HG03342 (cell line): ENCODE data around the gene DEPDC4.
A peak's percentile ranks its signal among the peaks of the same experiment; 100 is the strongest.
"Not testable (repeated sequence)": the region's sequence is repeated elsewhere in the genome, so short reads cannot be mapped to it uniquely, and the experiment has no call there.

ENCODE experiments used
- ATAC-seq: cut with Tn5 transposase; IDR thresholded peaks from one replicate; pipeline ENCODE4 v1.9.1; 2021; ENCODE audit warnings: mild to moderate bottlenecking, moderate library complexity; ENCODE audit not compliant: unreplicated experiment

DEPDC4 gene

DNA sequence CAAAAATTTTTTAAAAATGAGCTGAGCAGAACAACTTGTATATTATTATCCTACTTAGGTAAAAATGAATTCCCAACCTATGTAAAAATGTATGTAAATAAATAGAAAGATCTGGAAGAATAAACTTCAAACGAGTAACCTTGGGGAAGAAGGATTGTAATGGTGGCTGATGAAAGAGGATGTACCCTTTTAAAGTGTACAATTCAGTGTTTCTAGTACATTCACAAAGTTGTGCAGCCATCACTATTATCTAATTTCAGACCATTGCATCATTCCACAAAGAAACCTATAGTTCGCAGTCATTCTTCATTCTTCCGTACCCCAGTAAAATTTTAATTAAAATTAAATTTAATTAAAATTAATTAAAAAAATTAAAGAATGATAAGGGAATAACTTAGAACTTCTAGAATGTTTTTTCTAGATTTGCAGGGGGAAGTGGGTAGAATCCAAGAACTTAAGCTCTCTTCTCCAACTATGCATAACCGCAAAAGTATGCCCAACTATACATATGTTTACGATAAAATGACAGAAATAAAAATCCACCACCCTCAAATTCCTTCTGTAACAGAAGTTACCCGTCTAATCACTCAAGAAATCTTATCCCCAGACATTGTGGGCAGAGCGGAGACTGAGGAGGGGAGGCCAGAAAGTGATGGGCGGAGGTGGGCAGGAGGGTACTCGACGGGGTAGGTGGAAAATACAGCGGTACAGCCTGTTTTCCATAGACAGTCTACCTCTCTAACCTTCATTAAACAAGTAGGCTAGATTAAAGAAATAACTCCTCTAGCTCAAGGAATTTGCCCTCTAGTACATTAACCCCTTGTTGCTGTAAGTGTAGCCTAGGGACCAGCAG lies 921 bp downstream of the DEPDC4 start:
- ATAC-seq = no peak

DNA sequence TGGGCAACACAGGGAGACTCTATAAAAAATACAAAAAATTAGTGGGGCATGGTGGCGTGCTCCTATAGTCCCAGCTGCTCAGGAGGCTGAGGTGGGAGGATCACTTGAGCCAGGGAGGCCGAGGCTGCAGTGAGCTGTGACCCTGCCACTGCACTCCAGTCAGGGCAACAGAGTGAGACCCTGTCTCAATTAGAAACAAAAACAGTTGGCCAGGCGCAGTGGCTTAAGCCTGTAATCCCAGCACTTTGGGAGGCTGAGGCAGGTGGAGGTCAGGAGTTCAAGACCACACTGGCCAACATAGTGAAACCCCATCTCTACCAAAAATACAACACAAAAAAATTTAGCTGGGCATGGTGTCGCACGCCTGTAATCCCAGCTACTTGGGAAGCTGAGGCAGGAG lies 1.8 kb downstream of the DEPDC4 start:
- ATAC-seq = not testable (repeated sequence)

DNA sequence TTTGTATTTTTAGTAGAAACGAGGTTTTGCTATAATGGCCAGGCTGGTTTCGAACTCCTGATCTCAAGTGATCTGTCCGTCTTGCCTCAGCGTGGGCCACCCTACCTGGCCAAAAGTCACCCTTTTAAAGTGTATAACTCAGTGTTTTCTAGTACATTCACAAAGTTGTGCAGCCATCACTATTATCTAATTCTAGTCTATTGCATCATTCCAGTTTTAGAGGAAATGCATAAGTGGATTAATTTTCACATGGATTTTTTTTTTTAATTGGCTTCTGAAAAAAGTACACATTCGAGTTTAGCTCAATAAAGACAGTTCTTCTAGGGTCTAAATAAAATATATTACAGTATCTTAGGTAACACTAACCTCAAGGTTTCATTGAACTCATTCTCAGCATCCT lies 3.7 kb downstream of the DEPDC4 start:
- no peak for ATAC-seq

DNA sequence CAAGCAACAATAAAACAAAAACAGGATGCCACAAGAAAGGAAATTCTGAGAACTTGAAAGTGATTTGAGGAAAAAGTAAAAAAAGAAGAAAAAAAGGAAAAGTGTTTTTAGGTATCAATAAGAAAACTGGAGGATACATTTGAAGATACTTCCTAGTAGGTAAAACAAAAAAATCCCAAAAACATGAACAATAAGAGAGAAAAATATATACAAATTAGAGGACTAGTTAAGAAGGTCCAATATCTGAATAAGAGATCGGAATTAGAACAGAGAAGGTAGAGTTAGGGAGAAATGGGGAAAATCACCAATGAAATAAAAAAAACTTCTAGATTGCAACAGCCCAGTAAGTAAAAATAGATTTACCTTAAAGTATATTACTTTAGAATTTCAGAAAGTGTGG lies 8.8 kb downstream of the DEPDC4 start:
- ATAC-seq = no peak

DNA sequence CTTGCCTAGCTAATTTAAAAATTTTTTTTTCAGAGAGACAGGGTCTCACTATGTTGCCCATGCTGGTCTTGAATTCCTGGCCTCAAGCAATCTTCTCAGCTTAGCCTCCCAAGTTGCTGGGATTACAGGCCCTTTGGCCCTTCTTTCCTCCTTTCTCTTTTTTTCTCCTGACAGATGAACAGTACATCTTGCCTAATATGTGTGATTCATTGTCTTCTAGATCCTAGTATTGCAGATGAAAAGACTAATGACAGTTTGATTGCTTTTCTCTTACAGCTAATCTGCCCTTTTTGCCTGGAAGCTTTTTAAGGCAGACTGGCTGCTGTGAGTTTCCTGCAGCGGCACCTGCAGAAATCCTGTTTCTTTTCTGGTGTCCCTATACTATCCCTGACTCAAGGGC lies 12.0 kb downstream of the DEPDC4 start:
- no peak for ATAC-seq

DNA sequence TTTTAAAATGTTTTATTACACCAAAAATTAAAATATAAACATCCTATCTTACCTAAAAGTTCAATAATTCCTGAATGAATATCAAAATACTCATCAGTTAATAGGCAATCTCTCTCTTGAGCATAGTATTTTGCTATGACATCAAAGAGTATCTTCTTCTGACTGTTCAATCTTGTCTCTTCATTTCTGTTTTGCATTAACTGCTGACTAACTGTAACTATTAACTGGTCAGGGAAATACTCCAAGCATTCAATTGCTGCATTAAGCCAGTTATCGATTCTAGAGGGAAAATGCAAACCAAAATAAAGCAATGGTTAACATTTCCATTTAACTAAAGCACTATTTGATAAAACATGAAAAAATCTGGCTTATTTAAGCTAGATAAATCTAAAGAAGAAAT lies 13.4 kb downstream of the DEPDC4 start:
- ATAC-seq = no peak

DNA sequence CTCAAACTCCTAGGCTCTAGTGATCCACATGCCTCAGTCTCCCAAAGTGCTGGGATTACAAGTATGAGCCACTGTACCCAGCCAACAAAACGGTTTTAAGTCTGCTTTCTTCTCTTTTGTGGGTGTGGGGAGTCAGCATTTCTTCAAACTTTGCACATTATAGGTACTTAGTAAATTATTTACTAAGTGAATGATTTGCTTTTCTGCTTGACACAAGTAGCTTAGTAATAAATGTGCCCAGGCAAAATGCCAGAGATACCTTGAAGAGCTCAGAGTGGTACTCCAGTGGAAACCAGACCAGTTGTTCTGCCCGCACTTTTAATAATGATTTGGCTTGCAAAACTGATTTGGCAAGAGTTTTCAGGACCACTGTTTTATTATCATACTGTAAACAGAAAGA lies 15.0 kb downstream of the DEPDC4 start:
- no peak for ATAC-seq

DNA sequence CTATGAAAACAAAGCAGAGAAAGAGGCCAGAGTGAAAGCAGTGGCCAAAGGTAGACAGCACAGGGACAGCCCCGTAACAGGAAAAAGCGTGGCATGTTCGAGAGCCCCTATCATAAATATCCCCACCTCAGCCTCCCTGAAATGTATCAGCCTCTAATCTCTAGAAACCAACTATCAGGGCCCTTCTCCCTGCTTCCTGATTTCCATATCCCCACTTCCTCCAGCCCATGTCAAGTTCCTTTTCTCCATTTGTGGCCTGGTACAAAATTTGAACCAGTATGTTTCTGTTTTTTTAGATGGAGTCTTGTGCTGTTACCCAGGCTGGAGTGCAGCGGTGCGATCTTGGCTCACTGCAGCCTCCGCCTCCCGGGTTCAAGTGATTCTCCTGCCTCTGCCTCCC lies 16.9 kb downstream of the DEPDC4 start:
- ATAC-seq = no peak

DNA sequence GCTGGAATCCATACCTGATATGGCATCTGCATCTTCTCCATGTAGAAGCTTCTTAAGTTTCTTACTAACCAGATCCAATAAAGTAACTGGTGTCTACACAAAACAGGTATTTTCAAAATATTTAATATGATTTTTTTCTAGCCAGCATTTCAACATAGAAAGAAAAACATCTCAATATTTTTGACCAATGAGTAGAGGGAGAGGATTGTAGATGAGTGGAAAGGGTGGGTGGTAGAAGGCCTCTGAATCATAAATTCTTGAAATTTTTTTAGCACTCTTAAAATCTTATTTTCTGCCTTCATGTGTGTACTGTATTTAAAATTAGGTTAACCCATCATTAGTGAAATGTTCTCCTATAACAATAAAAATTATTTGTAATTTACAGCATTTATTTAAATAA lies 18.0 kb downstream of the DEPDC4 start:
- ATAC-seq = no peak

DNA sequence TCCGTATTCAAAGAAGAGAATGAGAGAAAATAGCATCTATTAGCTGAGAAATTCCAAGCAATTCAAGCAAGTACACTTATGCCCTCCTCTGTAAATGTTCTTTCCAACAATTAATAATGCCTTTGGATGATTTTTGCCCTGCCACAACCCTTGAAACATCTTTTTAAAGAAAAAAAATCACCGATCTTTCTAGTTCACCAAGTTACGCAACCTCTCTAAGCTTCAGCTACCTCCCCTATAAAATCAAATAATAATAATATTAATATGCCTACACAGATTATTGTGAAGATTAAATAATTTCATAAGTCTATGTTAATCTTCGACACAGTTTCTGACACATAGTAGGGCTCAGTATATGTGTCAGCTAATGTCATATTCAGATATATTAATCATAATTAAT lies 19.1 kb downstream of the DEPDC4 start:
- ATAC-seq = no peak

DNA sequence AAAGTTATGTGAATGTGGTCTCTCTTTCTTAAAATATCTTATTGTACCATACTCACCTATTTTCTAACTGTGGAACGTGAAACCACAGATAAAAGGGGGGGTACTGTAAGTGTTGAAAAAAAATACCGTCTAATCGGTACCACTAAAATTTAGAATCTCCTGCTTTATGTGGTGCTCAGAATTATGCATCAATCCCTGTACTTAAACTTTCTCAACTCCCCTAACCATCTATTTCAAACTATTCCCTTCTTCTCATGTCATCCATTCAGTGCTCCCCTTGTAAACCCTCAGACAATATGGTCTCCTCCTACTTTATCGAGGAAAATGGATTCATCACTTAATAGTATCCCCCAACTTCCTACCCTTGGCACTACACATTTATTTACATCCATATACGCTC lies 23.7 kb downstream of the DEPDC4 start:
- no peak for ATAC-seq

DNA sequence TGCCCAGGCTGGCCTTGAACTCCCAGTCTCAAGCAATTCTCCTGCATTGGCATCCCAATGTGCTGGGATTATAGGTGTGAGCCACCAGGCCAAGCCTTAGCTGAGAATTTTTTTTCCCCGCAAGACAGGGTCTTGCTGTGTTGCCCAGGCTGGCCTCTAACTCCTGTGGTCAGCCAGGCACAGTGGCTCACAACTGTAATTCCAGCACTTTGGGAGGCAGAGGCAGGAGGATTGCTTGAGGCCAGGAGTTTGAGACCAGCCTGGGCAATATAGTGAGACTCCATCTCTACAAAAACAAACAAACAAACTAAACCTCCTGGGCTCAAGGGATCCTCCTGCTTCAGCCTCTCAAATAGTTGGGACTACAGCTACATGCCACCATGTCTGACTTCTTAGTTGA lies 27.3 kb downstream of the DEPDC4 start:
- ATAC-seq = no peak

DNA sequence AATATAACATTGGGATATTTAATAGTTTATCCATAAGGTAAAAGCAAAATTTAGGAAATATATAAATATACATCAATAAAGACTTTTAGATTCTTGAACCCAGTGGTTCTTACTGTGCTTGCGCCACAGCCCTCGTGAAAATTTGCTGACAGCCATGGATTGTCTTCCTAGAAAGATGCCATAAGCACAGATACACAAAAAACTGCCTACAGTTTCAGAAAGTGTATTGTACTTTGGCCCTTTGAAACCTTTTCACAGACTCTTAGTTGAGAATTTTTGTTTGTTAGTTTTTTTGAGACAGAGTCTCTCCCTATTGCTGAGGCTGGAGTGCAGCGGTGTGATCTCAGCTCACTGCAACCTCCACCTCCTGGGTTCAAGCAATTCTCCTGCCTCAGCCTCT lies 28.1 kb downstream of the DEPDC4 start:
- ATAC-seq = no peak

DNA sequence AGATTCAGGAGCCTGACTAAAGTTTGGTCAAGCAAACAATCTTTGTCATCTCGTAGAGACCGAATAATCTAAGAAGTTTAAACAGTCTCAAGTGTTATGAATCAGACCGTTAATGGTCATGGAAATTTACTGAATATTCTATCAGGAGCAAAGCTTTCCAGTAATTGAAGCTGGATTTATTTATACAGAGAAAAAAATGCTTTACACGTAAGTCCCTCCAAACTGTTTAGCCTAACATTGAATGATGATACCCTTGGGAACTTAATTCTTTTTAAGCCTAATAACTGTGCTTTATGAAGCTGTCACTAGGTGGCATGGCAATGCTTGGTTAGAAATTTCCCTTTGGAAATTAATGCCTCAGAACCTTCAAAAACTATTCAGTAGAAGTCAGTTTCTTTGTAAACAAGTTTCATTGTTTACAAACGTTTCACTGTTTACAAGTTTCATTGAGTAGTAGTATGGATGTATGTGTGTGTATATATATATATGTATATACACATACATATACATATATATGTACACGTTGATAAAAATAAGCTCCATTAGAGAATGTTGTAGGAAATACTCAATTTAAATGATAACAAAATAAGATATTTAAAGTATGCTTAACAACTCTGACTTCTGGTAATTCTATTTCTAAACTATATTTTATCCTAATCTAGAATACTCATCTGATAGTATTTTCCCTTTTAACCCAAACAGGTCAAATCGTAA lies 32.1 kb downstream of the DEPDC4 start:
- peak; percentile 79 for ATAC-seq

DNA sequence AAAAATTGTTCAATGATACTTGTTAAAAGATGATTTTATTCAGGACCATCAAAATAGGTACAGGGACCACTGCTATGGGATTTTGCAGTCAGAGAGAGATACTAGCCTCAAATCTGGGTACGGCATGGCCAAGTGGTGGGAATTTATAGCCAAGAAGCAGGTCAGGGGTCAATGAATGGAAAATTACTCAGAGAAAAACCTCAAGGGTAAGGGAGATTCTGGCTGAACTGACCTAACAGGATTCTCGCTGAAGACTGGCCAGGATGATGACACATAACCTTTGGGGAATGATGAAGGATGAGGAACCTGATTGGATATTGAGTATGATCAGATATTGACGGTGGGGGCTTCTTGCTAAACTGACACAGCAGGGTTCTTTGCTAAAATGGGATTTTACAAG lies 32.7 kb downstream of the DEPDC4 start:
- no peak for ATAC-seq

DNA sequence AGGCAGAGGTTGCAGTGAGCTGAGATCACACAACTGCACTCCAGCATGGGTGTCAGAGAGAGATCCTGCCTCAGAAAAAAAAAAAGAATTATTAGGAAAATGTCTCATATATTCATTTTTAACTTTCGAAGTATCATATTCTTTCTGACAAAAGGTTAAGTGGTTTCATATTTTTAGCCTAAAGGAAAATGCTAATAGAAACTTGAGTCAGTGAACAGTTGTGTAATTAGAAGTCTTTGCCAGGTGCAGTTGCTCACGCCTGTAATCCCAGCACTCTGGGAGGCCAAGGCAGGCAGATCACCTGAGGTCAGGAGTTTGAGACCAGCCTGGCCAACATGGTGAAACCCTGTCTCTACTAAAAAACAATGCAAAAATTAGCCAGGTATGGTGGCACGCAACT lies 35.0 kb downstream of the DEPDC4 start:
- not testable (repeated sequence) for ATAC-seq

DNA sequence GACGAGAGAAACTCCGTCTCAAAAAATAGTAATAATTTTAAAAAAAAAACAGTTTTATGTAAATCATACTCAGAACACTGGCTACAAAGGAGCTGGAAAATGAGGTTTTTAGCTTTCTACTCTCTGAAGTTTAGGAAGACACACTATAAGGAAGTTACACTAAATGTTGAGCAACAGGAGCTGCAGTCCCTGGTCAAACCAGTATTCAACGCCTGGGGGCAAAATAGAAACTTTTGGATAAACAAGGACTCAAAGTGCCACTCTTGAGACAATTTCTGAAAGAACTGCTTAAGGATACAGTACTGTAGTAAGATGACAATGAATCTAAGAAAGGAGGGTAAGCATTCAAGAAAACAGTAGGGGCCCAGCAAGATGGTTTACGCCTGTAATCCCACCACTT lies 37.0 kb downstream of the DEPDC4 start:
- no peak for ATAC-seq

DNA sequence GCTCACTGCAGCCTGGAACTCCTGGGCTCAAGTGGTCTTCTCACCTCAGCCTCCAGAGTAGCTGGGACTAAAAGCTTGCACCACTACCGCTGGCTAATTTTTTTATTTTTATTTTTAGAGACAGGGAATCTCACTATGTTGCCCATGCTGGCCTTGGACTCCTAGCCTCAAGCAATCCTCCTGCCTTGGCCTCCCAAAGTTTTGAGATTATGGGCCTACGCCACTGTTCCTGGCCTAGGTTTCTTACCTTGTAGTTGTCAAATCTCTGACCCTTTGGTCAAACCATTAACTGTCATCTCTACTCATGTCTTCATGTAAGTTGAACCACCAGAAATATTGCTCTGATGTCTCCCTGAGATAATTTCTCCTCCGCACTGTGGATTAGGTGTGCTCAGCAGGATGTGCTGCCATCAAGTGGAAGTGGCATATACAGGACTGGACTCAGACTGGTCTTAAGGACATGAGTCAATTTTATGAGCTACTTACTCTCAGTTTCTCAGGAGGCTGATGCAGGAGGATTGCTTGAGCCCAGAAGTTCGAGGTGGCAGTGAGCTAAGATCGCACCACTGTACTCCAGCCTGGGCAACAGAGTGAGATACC lies 37.7 kb downstream of the DEPDC4 start:
- ATAC-seq = no peak

DNA sequence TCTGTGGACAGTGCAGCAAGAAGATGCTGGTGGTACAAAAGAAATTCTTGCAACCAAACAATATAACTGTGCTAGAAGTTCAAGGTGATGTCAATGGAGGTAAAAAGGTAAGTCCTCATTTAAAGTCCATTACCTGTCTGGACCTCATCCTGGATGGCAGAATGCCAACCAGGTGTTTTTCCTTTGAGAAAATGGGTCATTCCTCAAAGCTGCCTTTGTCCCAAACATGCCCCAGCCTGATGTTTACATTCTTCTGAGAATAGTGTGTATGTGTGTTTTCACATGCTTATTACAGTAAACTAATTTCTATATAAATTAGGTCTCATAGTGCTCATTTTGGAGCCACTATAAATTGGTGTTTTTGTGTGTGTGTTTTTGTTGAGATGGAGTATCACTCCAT lies 41.4 kb downstream of the DEPDC4 start:
- ATAC-seq = no peak

DNA sequence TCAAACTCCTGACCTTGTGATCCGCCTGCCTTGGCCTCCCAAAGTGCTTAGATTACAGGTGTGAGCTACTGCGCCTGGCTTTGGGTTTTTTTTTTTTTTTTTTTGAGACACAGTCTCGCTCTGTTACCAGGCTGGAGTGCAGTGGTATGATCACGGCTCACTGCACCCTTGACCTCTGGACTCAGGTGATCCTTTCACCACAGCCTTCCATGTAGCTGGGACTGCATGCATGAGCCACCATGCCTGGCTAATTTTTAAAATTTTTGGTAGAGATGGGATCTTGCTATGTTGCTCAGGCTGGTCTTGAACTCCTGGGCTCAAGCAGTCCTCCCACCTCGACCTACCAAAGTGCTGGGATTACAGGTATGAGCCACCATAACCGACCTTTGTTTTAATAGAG lies 44.7 kb downstream of the DEPDC4 start:
- ATAC-seq = not testable (repeated sequence)

DNA sequence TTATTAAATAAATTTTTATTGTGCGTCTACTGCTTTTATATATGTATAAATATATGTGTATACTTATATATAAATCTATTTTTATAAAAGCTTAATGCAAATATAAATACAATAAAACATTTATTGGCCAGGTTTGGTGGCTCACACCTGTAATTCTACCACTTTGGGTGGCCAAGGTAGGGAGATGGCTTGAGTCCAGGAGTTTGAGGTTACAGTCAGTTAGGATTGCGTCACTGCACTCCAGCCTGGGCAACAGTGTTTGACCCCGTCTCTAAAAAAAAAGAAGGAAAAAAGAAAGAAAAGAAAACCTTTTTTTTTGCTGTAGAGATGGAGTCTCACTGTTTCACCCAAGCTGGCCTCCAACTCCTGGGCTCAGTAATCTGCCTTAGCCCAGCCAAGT lies 45.4 kb downstream of the DEPDC4 start:
- no peak for ATAC-seq
